Type B pancreatic cell (in vitro differentiated cells): ENCODE data around the gene CCDC187. TPM values are rescaled to one million over a fixed set of nuclear protein-coding genes. Genes with fewer than 3 reads are reported as not detected.

Experiments used
- DNase-seq: peaks from one replicate; pipeline ENCODE4 v3.0.0; 2021; ENCODE audit warnings: mixed read lengths; ENCODE audit not compliant: unreplicated experiment; ENCODE audit errors: extremely low spot score
- H3K27ac Mint-ChIP-seq: 2 replicates; pipeline ENCODE4 v1.8.0; 2021; ENCODE audit warnings: mild to moderate bottlenecking, mixed read lengths
- H3K27me3 Mint-ChIP-seq: 2 replicates; pipeline ENCODE4 v1.8.0; 2021; ENCODE audit warnings: mixed read lengths
- H3K36me3 Mint-ChIP-seq: 2 replicates; pipeline ENCODE4 v1.8.0; 2021; ENCODE audit warnings: mixed read lengths
- H3K4me1 Mint-ChIP-seq: one replicate; pipeline ENCODE4 v1.8.0; 2021; ENCODE audit warnings: mixed read lengths; ENCODE audit not compliant: unreplicated experiment
- H3K4me3 Mint-ChIP-seq: 2 replicates; pipeline ENCODE4 v1.8.0; 2021; ENCODE audit warnings: mild to moderate bottlenecking, mixed read lengths
- H3K9me3 Mint-ChIP-seq: 2 replicates; pipeline ENCODE4 v1.8.0; 2021; ENCODE audit warnings: mixed read lengths
- total RNA-seq: library from RNA; stranded (reverse); gene quantifications from 2 replicates; pipeline ENCODE4 v1.2.1, GENCODE V29; 2021; ENCODE audit warnings: low replicate concordance
- TF ChIP-seq, protein P1 (sequence below): fragments of 200-600 bp; sonication (generic); conservative IDR thresholded peaks from 2 replicates; pipeline ENCODE4 v1.5.0; 2021; ENCODE audit warnings: antibody characterized with exemption, mild to moderate bottlenecking

Gene CCDC187
- total RNA-seq, 1 donor from 2014 or later, result 0.70 TPM

DNA sequence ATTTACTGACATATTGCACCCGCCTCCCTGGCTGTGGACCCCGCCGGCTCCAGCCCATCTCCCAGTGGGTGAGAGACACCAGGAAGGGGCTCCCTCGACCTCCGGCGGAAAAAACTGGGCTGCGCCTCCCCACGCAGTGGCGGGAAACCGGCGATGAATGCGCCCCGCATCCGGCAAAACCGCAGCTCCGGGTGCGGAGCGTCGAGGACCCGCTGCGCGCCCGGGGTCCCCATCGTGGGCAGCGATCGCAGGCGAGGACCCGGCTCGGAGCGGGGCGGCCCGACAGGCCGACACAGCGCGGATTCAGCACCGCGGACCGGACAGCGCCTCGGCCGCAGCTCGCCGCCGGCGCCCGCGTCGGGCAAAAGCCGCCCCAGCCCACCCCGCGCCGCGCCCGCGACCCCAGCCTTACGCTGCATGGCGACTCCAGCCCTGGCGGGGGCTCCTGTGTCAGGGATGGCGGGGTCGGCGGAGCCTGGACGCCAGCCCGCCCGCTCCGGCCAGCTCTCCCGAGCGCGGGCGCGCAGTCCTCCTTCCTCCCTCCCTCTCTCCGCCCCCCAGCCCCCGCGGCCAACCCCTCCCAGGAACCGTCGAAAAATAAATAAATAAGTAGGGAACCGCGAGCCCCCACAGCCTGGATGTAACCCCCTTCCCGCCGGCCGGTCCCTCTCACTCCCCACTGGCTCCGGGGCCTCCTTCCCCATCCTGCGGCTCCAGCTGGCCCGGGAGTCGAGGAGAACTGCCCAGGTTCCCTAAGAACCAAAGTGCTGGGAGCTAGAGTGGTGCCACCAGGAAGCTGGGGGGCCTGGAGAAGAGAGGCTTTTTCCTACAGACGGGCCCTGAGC is 102.1 kb downstream of the CCDC187 start:
- TF ChIP-seq, protein P1, sequence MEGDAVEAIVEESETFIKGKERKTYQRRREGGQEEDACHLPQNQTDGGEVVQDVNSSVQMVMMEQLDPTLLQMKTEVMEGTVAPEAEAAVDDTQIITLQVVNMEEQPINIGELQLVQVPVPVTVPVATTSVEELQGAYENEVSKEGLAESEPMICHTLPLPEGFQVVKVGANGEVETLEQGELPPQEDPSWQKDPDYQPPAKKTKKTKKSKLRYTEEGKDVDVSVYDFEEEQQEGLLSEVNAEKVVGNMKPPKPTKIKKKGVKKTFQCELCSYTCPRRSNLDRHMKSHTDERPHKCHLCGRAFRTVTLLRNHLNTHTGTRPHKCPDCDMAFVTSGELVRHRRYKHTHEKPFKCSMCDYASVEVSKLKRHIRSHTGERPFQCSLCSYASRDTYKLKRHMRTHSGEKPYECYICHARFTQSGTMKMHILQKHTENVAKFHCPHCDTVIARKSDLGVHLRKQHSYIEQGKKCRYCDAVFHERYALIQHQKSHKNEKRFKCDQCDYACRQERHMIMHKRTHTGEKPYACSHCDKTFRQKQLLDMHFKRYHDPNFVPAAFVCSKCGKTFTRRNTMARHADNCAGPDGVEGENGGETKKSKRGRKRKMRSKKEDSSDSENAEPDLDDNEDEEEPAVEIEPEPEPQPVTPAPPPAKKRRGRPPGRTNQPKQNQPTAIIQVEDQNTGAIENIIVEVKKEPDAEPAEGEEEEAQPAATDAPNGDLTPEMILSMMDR, result no peak
- Mint-ChIP-seq H3K36me3 (no peaks in the 10 kb centered on the region), H3K4me1 (peaks cover 1% of the 10 kb centered on the region), H3K27ac (no peak overlapping the region), H3K9me3 (no peaks in the 10 kb centered on the region), H3K4me3 (no peak overlapping the region), H3K27me3 (peaks cover 58% of the 10 kb centered on the region)
- no peak for DNase-seq

DNA sequence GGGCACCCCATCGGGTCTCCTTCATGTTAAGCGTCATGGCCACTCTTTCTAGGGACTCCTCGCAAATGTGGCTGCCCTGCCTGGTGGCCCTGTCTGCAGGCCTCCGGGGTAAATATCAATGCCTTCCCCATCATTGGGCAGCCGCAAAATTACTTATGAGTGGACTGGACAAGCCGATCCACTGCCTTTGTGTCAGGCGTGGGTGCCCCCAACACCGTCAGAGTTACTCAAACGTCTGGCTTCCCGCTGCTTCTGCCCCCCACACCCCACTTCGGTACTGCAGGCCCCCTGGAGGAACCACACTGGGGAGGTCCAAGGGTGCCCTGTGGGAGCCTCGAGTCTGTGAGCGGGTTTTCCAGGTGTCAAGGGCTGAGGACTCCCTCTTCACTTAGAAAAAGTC is 102.7 kb downstream of the CCDC187 start:
- DNase-seq, result no peak
- H3K9me3 Mint-ChIP-seq, result no peaks in the 10 kb centered on the region
- TF ChIP-seq, protein P1, result no peak
- no peak overlapping the region for H3K4me3 Mint-ChIP-seq
- no peak overlapping the region for H3K27ac Mint-ChIP-seq
- H3K36me3 Mint-ChIP-seq, result no peaks in the 10 kb centered on the region
- peaks cover 62% of the 10 kb centered on the region for H3K27me3 Mint-ChIP-seq
- H3K4me1 Mint-ChIP-seq, result peaks cover 3% of the 10 kb centered on the region

DNA sequence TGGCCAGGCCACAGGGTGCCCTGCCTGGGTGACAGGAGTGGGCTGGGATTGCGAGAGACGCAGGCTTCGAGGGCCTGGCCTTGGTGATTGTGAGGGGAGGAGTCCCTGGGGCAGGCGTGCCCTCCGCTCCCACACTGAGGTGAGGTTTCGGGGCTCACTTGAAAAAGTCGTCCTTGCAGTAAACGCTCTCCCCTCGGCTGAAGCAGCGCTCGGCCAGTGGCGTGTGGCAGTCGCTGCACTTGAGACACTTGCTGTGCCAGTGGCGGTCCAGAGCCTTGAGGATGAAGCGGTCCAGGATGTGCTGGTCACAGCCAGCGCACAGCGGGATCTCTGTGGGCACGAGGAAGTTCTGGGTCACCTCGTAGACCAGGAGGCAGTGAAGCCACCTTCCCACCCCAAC is 103.5 kb downstream of the CCDC187 start:
- peaks cover 61% of the 10 kb centered on the region for H3K27me3 Mint-ChIP-seq
- no peaks in the 10 kb centered on the region for H3K9me3 Mint-ChIP-seq
- no peak overlapping the region for H3K4me3 Mint-ChIP-seq
- TF ChIP-seq, protein P1, result no peak
- H3K36me3 Mint-ChIP-seq, result no peaks in the 10 kb centered on the region
- no peak overlapping the region for H3K27ac Mint-ChIP-seq
- no peak for DNase-seq
- peaks cover 3% of the 10 kb centered on the region for H3K4me1 Mint-ChIP-seq

Other genes starting within 250 kb of the CCDC187 start
- 9.3 and 15.1 TPM in 2 replicates for gene NACC2, start 208.8 kb downstream of the CCDC187 start, total RNA-seq
- 37.9 and 53.7 TPM in 2 replicates for gene TMEM250, start 185.2 kb downstream of the CCDC187 start, total RNA-seq
- gene LHX3, start 99.0 kb downstream of the CCDC187 start, total RNA-seq, result 0.10 and 0.90 TPM in 2 replicates
- 15.6 and 23.6 TPM in 2 replicates for gene QSOX2, start 58.3 kb downstream of the CCDC187 start, total RNA-seq
- 29.2 and 56.2 TPM in 2 replicates for gene GPSM1, start 23.4 kb upstream of the CCDC187 start, total RNA-seq
- 10.4 and 14.0 TPM in 2 replicates for gene DNLZ, start 59.6 kb upstream of the CCDC187 start, total RNA-seq
- 2.0 and 2.6 TPM in 2 replicates for gene CARD9, start 69.6 kb upstream of the CCDC187 start, total RNA-seq
- 14.4 and 15.7 TPM in 2 replicates for gene SNAPC4, start 96.1 kb upstream of the CCDC187 start, total RNA-seq
- gene ENTR1, start 106.5 kb upstream of the CCDC187 start, total RNA-seq, result 49.4 and 77.9 TPM in 2 replicates
- gene PMPCA, start 106.6 kb upstream of the CCDC187 start, total RNA-seq, result 68.1 and 72.1 TPM in 2 replicates
- gene INPP5E, start 135.8 kb upstream of the CCDC187 start, total RNA-seq, result 13.8 and 24.0 TPM in 2 replicates
- gene SEC16A, start 178.9 kb upstream of the CCDC187 start, total RNA-seq, result 74.6 and 95.0 TPM in 2 replicates
- gene NOTCH1, start 242.0 kb upstream of the CCDC187 start, total RNA-seq, result 36.5 and 53.1 TPM in 2 replicates